Muscle of back (tissue), 11 donors: ENCODE results near the gene TMEM121. TPM values are rescaled to one million over a fixed set of nuclear protein-coding genes. Genes with fewer than 3 reads are reported as not detected.

Source experiments
- DNase-seq, 3 donors: peaks; one replicate each; pipeline versions ENCODE4 v3.0.0 to v3.0.0-alpha.2; 2013
- polyA plus RNA-seq, 10 donors: library from polyadenylated mRNA; unstranded; fragments of 120-200 nt; gene quantifications; one replicate each; pipeline ENCODE4 v1.2.1, GENCODE V29; 2013; ENCODE audit not compliant: insufficient read length in 10 of 10

The TMEM121 gene
- polyA plus RNA-seq, 10 donors: 1.0 to 3.7 (median 2.1) TPM

GRCh38 chr14:105496831-105497591 lies 29.4 kb upstream of the TMEM121 start:
- DNase-seq: no peak

GRCh38 chr14:105497671-105498429 lies 28.5 kb upstream of the TMEM121 start:
- DNase-seq: no peak

DNA sequence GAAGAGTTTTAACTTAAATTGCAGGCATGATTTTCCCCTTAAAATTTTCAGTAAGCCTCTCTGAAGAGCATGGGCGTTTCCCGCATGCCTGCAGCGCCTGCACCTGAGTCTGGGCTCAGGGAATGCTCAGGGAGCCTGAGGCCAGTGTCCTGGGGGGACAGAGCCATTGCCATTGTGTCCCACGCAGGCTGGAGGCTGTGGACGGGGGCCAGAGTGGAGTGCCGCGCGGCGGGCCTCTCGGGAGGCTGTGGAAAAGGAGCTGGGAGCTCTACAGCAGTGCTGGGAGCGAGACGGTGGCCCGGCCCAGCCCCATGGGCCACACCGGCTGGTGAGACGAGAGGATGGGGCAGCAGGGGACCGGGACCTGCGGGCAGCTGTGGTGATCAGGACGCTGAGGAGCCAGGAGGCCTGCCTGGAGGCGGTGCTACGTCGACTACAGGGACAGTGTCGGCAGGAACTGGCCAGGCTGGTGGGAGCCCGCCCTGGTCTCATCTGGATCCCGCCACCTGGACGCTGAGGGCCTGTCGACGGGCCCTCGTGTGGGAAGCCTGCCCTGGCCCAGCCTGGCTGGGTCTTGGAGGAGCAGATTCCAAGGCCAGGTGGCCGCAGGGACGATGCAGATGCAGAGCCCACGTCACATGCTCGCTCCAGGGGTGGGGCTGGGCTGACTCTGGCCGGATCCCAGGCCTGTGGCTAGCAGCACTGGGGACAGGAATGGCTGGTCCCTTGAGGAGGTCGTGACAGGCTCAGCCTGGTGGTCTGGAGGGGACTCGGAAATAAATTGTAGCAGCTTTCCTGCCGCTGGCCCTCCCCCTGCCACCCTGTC lies 27.7 kb upstream of the TMEM121 start:
- no peak for DNase-seq

DNA sequence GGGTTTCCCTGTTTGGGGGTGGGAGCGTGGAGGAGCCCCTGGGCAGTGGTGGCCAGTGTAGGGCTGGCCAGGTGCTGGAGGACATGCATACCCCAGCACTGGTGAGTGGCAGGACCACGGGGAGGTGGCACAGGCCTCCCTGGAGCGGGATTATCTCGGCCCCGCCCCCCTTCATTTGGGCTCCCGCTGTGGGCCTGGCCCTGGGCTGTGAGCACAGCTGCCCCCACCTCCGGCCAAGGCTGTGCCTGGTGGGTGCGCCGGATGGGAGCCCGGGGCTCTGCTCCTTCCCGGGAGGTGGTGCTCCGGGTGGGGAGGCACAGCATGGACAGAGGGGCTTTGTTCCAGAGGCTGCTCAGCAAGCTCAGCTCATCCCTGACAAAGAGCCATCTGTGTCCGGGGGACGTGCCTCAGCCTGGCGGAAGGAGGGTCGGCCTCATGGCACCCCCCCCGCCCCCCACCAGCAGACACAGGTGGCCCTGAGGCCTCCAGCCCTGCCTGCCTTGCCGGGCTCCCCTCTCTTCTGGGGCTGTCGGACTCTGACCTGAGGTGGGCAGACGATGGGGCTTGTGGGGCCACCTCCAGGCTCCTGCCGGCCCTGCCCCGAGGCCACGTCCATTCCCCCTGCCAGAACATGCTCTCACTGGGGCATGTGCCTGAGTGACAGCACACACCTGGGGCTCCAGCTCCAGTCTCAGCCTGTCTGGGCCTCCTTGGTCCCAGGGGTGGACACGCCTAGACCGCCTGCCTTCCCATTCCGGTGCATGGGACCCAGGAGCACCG lies 26.9 kb upstream of the TMEM121 start:
- no peak for DNase-seq

GRCh38 chr14:105500036-105500725 lies 26.2 kb upstream of the TMEM121 start:
- no peak for DNase-seq

- no peak for DNase-seq
Measured at GRCh38 chr14:105500726-105501101, 25.7 kb upstream of the TMEM121 start.

DNA sequence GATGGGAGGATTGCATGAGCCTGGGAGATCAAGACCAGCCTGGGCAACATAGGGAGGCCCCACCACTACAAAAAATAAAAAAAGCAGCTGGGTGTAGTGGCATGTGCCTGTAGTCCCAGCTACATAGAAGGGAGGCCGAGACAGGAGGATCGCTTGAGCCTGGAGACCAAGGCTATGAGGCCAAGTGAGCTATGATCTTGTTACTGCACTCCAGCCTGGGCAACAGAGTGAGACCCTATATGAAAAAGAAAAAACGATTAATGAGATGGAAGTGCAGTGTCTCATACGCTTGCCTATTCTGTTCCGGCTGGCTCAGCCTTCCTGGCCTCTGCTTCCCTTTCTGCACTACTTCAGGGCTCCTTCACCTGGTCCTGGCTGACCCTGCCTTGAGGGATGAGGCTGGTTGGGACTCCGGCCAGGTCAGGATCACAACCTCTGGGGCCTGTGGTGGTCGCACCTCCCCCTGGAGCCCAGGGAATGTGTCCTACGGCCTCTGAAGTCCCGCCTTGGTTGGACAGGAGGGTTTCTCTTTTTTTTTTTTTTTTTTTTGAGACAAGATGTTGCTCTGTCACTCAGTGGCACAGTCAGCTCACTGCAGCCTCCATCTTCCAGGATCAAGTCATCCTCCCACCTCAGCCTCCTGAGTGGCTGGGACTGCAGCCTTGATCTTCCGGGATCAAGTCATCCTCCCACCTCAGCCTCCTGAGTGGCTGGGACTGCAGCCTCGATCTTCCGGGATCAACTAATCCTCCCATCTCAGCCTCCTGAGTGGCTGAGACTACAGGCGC lies 24.7 kb upstream of the TMEM121 start:
- no peak for DNase-seq

DNA sequence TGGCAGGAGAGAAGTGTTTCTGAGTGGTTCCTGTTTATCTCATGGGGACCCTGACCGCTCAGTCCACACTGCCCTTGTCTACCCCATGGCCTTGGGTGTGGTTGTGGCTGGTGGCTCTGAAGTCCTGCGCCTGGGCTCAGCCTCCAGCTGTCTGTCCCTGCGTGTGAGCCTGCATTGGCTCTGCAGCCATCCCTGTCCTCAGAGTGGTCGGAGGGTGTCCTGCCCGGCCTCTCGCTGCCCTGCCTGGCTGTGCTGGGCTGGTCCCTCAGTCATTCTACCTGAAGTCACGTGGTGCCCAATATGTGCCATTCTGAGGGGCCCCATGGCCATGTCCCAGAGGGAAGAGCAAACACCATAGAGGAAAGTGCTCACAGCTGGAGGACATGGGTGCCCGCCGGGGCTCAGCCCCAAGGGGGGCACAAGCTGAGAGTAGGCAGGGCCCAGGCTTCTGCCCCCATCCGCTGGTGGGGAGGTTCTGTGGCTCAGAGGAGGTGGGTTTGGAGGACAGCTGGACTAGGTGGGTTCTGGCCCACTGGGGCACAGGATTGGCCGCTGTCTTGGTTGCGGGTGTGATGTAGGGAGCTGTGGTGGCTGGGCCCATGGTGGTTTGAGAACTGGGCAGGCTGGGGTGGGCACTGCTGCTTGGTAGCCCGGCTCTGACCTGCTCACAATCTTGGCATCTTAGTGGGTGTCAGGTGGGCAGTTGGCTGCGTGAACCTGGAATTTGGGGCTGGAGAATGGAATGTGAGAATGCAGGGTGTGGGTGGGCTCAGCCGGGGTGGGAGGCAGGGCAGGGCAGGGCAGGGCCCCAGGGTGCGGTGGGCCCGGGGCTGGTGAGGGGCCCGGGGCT lies 23.7 kb upstream of the TMEM121 start:
- DNase-seq: no peak

- no peak for DNase-seq
Measured at GRCh38 chr14:105503296-105503640, 23.1 kb upstream of the TMEM121 start.

DNA sequence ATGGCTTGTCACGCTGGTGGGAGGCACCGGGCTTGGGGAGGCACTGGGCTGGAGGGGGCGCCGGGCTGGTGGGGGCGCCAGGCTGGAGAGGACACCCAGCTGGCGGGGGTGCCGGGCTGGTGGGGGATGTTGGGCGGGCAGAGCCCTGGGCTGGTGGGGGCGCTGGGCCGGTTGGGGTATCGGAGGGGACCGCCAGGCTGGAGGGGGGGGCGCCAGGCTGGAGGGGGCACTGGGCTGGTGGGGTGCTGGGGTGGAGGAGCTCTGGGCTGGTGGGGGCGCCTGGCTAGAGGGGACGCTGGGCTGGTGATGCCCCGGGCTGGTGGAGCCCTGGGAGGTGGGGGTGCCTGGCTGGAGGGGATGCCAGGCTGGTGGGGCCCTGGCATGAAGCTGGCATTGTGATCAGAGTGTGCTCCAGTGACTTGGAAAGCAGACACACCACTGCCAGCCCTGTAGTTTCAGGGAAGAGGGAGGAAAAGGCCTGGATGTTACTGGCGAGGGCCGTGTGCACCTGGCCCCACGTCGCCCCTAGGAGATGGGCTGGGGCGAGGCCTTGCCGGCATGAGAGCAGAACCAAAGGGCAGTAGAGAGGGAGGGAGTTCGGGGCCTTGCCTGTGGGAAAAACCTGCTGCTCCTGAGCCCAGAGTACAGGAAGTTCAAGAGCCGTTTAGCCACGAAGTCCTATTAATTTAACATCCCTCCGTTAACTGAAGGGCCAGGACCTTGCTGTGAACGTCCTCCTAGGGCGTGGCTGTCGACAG lies 22.3 kb upstream of the TMEM121 start:
- no peak for DNase-seq

- DNase-seq: no peak
Measured at GRCh38 chr14:105505101-105505500, 21.3 kb upstream of the TMEM121 start.

DNA sequence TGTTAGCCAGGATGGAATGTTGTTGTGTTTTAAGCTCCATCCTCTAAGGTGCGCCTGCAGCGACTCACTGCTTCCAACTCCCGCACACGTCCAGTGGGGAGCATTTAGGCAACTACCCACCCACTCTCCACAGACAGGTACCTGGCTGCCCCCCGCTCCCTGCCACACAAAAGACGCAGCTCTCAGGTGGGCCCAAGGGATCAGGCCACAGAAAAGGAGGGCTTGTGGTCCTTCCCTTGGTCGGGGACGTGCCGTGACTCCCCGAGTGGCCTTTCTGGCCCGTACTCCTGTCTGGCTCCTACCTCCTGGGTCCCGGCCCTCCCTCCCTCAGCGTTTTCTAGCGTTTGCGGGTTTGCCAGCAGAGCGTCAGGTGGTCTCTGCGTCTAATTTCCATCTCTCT lies 19.1 kb upstream of the TMEM121 start:
- no peak for DNase-seq

- DNase-seq: no peak
Measured at GRCh38 chr14:105508069-105508468, 18.3 kb upstream of the TMEM121 start.

DNA sequence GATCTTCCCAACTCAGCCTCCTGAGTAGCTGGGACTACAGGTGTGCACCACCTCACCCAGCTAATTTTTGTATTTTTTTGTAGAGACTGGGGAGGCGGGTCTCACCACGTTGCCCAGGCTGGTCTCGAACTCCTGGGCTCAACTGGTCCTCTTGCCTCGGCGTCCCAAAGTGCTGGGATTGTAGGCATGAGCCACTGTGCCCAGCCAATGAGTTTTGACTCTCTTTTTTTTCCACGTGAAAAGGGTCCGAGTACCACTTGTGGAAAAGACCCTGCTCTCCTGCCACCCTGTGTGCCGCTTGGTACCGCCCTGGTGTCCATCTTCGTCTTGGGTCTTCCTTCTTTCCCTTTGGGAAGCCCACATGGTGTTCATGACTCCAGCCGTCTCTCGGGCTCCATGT lies 17.8 kb upstream of the TMEM121 start:
- no peak for DNase-seq

GRCh38 chr14:105517096-105517495 lies 9.3 kb upstream of the TMEM121 start:
- no peak for DNase-seq

DNA sequence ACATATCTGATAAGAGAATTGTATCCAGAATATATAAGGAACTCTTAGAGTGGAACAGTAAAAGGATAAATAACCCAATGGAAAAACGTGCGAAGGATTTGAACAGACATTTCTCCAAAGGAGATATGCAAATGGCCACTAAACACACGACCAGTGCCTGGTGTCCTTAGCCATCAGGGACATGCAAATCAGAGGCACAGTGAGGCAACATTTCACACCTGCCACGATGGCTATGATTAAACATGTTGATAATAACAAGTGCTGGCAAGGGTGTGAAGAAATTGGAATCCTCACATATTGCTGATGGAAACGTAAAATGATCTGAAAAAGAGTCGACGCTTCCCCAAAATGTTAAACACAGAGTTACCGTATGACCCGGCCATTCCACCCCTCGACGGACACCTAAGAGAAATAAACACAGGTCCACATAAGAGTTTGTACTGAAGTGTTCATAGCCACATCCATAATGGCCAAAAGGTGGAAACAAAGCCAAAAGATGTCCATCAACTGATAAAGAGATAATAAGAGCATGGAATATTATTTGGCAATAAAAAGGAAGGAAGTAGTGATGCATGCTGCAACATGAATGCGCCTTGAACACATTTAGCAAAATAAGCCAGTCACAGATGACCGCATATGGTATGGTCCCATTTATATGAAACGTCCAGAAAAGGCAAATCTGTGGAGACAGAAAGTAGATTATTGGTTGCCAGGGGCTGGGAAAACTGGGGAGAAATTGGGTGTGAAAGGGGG lies 6.3 kb upstream of the TMEM121 start:
- no peak for DNase-seq

DNA sequence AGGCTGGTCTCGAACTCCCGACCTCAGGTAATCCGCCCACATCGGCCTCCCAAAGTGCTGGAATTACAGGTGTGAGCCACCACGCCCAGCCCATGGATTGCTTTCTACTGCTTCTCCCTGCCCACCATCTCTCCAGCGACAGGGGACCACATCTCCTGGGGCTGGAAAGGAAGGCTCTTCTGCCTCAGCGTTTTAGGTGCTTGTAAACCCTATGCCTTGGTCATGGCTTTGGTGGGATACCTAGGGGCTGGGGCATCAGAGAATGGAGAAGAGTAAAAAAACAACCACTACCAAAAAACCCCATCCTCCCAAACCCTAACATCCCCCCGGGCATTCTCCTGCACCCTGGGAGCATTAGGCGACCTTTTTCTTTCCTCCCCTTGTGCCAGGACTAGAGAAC lies 1.1 kb upstream of the TMEM121 start:
- no peak for DNase-seq
